Neural cell (in vitro differentiated cells): ENCODE measurements around the gene EXOC4. TPM values are rescaled to one million over a fixed set of nuclear protein-coding genes. Genes with fewer than 3 reads are reported as not detected.
A peak's percentile ranks its signal among the peaks of the same experiment; 100 is the strongest.

Experiments
- H2AFZ ChIP-seq: fragments of 200-600, 300-800 bp; sonication (generic), shearing (Covaris generic); 2 replicates; pipeline ENCODE4 v1.6.0; 2014; ENCODE audit warnings: low read depth, mild to moderate bottlenecking, antibody characterized with exemption, low read length, moderate library complexity
- H3F3A ChIP-seq: fragments of 200-600 bp; shearing (Covaris generic); 2 replicates; pipeline ENCODE4 v1.6.1; 2016; ENCODE audit warnings: mild to moderate bottlenecking, moderate library complexity, mixed read lengths, antibody characterized with exemption, low read length; ENCODE audit not compliant: insufficient read depth, poor library complexity, severe bottlenecking
- H3K27ac ChIP-seq: fragments of 200-600, 300-800 bp; sonication (generic), shearing (Covaris generic); 2 replicates; pipeline ENCODE4 v1.5.1; 2014; ENCODE audit warnings: mild to moderate bottlenecking, low read length, moderate library complexity
- H3K27me3 ChIP-seq: fragments of 300-800, 200-600 bp; sonication (generic), shearing (Covaris generic); 2 replicates; pipeline ENCODE4 v1.6.0; 2014; ENCODE audit warnings: mild to moderate bottlenecking, low read depth, low read length, moderate library complexity; ENCODE audit not compliant: insufficient read depth
- H3K36me3 ChIP-seq: fragments of 300-800, 200-600 bp; sonication (generic), shearing (Covaris generic); 2 replicates; pipeline ENCODE4 v1.5.1; 2014; ENCODE audit warnings: mild to moderate bottlenecking, antibody characterized with exemption, low read length, moderate library complexity; ENCODE audit not compliant: insufficient read depth
- H3K4me2 ChIP-seq: fragments of 300-800, 200-600 bp; sonication (generic), shearing (Covaris generic); 2 replicates; pipeline ENCODE4 v1.6.0; 2014; ENCODE audit warnings: mild to moderate bottlenecking, low read length
- H3K4me3 ChIP-seq: fragments of 300-800, 200-600 bp; sonication (generic), shearing (Covaris generic); 2 replicates; pipeline ENCODE4 v1.5.1; 2014; ENCODE audit warnings: mild to moderate bottlenecking, low read length, moderate library complexity
- H3K79me2 ChIP-seq: fragments of 200-600 bp; shearing (Covaris generic); replicated peaks from 2 replicates; pipeline ENCODE4 v1.6.0; 2014; ENCODE audit warnings: mild to moderate bottlenecking, low read length, moderate library complexity; ENCODE audit not compliant: insufficient read depth
- H3K9ac ChIP-seq: fragments of 300-800, 200-600 bp; sonication (generic), shearing (Covaris generic); 2 replicates; pipeline ENCODE4 v1.6.1; 2016; ENCODE audit warnings: mild to moderate bottlenecking, low read length, mixed read lengths
- H3K9me2 ChIP-seq: fragments of 200-600 bp; shearing (Covaris generic); 2 replicates; pipeline ENCODE4 v1.6.1; 2016; ENCODE audit warnings: mild to moderate bottlenecking, low read length, mixed read lengths; ENCODE audit not compliant: insufficient read depth
- H3K9me3 ChIP-seq: fragments of 200-600, 300-800 bp; sonication (generic), shearing (Covaris generic); 2 replicates; pipeline ENCODE4 v1.6.1; 2016; ENCODE audit warnings: mild to moderate bottlenecking, mixed run types, low read length, moderate library complexity, mixed read lengths
- H4K20me1 ChIP-seq: fragments of 200-600 bp; shearing (Covaris generic); 2 replicates; pipeline ENCODE4 v1.6.1; 2016; ENCODE audit warnings: mild to moderate bottlenecking, mixed run types; ENCODE audit not compliant: insufficient read depth
- EP300 ChIP-seq: fragments of 450-650 bp; conservative IDR thresholded peaks from 2 replicates; pipeline ENCODE4 v1.6.1; 2014; ENCODE audit warnings: antibody characterized with exemption, mild to moderate bottlenecking, moderate library complexity; ENCODE audit not compliant: poor library complexity, severe bottlenecking
- EZH2 ChIP-seq: fragments of 200-600, 300-800 bp; shearing (Covaris generic), sonication (generic); IDR thresholded peaks from 2 replicates; pipeline ENCODE4 v1.6.1; 2014; ENCODE audit warnings: antibody characterized with exemption, low read length, borderline replicate concordance, mild to moderate bottlenecking; ENCODE audit not compliant: insufficient read depth, poor library complexity, severe bottlenecking
- MXI1 ChIP-seq: fragments of 450-650 bp; conservative IDR thresholded peaks from 2 replicates; pipeline ENCODE4 v1.6.1; 2014; ENCODE audit warnings: antibody characterized with exemption, mild to moderate bottlenecking; ENCODE audit not compliant: poor library complexity, severe bottlenecking
- POLR2AphosphoS5 ChIP-seq: IDR thresholded peaks from 2 replicates; pipeline ENCODE4 v1.6.1; 2012
- RAD21 ChIP-seq: fragments of 450-650 bp; conservative IDR thresholded peaks from 2 replicates; pipeline ENCODE4 v1.6.1; 2014; ENCODE audit warnings: antibody characterized with exemption, mild to moderate bottlenecking, moderate library complexity
- SMC3 ChIP-seq: fragments of 450-650 bp; conservative IDR thresholded peaks from 2 replicates; pipeline ENCODE4 v1.6.1; 2014; ENCODE audit warnings: antibody characterized with exemption, mild to moderate bottlenecking, moderate library complexity; ENCODE audit not compliant: poor library complexity
- TAF1 ChIP-seq: IDR thresholded peaks from 2 replicates; pipeline ENCODE4 v1.6.1; 2012; ENCODE audit warnings: low read depth
- polyA plus RNA-seq: library from polyadenylated mRNA; depleted of rRNA; stranded (reverse); fragments of >200 nt; gene quantifications from 2 replicates; pipeline ENCODE4 v1.2.3, GENCODE V29; 2014
- TF ChIP-seq, protein P1 (sequence below): fragments of 450-650 bp; IDR thresholded peaks from 2 replicates; pipeline ENCODE4 v1.5.1; 2014; ENCODE audit warnings: antibody characterized with exemption, mild to moderate bottlenecking, moderate library complexity; ENCODE audit not compliant: poor library complexity, severe bottlenecking
- TF ChIP-seq, protein P2 (sequence below): IDR thresholded peaks from 2 replicates; pipeline ENCODE4 v1.6.1; 2012; ENCODE audit warnings: borderline replicate concordance

Gene EXOC4
- polyA plus RNA-seq, 1 donor from 2014 or later: 36.5 TPM

DNA sequence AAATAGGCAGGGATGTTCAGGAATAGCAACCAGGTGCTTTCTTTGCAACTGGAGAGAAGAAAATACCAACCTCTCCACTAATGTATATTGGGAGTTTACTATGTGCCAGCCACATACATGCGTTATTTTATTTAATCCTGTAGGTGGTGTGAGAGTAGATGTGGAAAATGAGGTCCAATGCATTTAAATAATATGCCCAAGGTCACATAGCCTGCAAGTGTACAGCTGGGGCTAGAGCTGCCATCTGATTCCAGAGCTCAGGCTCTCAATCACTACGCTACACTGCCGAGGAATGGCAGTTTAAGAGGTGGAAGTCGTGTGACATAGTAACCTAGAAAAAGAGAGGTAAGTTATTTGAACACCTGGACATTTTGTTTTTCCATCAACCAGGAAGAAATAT is 277.0 kb downstream of the EXOC4 start:
- peaks cover 6% of the 10 kb centered on the region for H3F3A ChIP-seq
- H3K79me2 ChIP-seq: no peaks in the 10 kb centered on the region
- no peak overlapping the region for H2AFZ ChIP-seq
- H3K27ac ChIP-seq: no peak overlapping the region
- H3K9me3 ChIP-seq: no peaks in the 10 kb centered on the region
- no peak overlapping the region for H3K4me2 ChIP-seq
- TF ChIP-seq, protein P1, sequence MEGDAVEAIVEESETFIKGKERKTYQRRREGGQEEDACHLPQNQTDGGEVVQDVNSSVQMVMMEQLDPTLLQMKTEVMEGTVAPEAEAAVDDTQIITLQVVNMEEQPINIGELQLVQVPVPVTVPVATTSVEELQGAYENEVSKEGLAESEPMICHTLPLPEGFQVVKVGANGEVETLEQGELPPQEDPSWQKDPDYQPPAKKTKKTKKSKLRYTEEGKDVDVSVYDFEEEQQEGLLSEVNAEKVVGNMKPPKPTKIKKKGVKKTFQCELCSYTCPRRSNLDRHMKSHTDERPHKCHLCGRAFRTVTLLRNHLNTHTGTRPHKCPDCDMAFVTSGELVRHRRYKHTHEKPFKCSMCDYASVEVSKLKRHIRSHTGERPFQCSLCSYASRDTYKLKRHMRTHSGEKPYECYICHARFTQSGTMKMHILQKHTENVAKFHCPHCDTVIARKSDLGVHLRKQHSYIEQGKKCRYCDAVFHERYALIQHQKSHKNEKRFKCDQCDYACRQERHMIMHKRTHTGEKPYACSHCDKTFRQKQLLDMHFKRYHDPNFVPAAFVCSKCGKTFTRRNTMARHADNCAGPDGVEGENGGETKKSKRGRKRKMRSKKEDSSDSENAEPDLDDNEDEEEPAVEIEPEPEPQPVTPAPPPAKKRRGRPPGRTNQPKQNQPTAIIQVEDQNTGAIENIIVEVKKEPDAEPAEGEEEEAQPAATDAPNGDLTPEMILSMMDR: peak; percentile 22
- TF ChIP-seq TAF1: no peak
- H3K9me2 ChIP-seq: no peaks in the 10 kb centered on the region
- no peaks in the 10 kb centered on the region for H4K20me1 ChIP-seq
- no peaks in the 10 kb centered on the region for H3K27me3 ChIP-seq
- no peak overlapping the region for H3K4me3 ChIP-seq
- H3K9ac ChIP-seq: no peak overlapping the region
- no peaks in the 10 kb centered on the region for H3K36me3 ChIP-seq

DNA sequence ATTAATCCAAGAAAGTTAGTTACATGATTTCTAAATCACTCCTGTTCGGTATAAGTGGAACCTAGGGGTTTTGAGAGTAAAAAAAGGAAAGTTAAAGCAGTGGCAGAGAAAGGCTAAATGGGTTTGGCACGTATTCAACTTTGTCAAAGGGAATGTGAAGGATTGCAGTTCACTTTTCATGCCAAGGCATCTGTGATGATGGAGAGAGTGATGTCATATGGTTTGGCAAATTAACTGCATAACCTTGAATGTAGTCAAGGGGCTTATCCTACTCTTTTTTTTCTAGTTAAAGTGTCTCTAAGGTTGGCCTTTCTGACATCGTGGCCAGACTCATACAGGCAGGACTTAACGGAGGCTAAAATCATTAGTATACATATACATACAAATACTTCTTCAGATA is 277.8 kb downstream of the EXOC4 start:
- no peaks in the 10 kb centered on the region for H3K36me3 ChIP-seq
- H3K27me3 ChIP-seq: no peaks in the 10 kb centered on the region
- no peak for TF ChIP-seq RAD21
- TF ChIP-seq MXI1: no peak
- TF ChIP-seq POLR2AphosphoS5: no peak
- TF ChIP-seq TAF1: no peak
- no peak for TF ChIP-seq SMC3
- TF ChIP-seq, protein P2, sequence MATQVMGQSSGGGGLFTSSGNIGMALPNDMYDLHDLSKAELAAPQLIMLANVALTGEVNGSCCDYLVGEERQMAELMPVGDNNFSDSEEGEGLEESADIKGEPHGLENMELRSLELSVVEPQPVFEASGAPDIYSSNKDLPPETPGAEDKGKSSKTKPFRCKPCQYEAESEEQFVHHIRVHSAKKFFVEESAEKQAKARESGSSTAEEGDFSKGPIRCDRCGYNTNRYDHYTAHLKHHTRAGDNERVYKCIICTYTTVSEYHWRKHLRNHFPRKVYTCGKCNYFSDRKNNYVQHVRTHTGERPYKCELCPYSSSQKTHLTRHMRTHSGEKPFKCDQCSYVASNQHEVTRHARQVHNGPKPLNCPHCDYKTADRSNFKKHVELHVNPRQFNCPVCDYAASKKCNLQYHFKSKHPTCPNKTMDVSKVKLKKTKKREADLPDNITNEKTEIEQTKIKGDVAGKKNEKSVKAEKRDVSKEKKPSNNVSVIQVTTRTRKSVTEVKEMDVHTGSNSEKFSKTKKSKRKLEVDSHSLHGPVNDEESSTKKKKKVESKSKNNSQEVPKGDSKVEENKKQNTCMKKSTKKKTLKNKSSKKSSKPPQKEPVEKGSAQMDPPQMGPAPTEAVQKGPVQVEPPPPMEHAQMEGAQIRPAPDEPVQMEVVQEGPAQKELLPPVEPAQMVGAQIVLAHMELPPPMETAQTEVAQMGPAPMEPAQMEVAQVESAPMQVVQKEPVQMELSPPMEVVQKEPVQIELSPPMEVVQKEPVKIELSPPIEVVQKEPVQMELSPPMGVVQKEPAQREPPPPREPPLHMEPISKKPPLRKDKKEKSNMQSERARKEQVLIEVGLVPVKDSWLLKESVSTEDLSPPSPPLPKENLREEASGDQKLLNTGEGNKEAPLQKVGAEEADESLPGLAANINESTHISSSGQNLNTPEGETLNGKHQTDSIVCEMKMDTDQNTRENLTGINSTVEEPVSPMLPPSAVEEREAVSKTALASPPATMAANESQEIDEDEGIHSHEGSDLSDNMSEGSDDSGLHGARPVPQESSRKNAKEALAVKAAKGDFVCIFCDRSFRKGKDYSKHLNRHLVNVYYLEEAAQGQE: no peak
- TF ChIP-seq EP300: no peak
- TF ChIP-seq, protein P1: no peak
- no peak for TF ChIP-seq EZH2
- H3K9me2 ChIP-seq: no peaks in the 10 kb centered on the region
- peaks cover 6% of the 10 kb centered on the region for H3F3A ChIP-seq
- H4K20me1 ChIP-seq: no peaks in the 10 kb centered on the region
- H3K4me2 ChIP-seq: no peak overlapping the region
- H2AFZ ChIP-seq: no peak overlapping the region
- no peak overlapping the region for H3K9ac ChIP-seq
- no peaks in the 10 kb centered on the region for H3K9me3 ChIP-seq
- H3K4me3 ChIP-seq: no peak overlapping the region
- no peaks in the 10 kb centered on the region for H3K79me2 ChIP-seq
- H3K27ac ChIP-seq: no peak overlapping the region
